Psoas muscle (tissue), 8 donors: Measurements from ENCODE around the gene ERRFI1. TPM values are rescaled to one million over a fixed set of nuclear protein-coding genes. Genes with fewer than 3 reads are reported as not detected.
"Not testable (repeated sequence)": the region's sequence is repeated elsewhere in the genome, so short reads cannot be mapped to it uniquely, and the experiment has no call there.

Source experiments
- ATAC-seq, 4 donors: fragments of 200-7000 bp; cut with Tn5 transposase; one replicate each; pipeline ENCODE4 v1.9.1; 2020; ENCODE audit warnings: moderate library complexity in 3 of 4, mild to moderate bottlenecking in 2 of 4
- DNase-seq, 2 donors: peaks; one replicate each; pipeline ENCODE4 v3.0.0-alpha.2; 2020
- H3K27ac ChIP-seq: fragments of 200-600 bp; one replicate; pipeline ENCODE4 v1.8.0; 2022
- H3K27me3 ChIP-seq, 3 donors: fragments of 200-600 bp in 1 of 3; one replicate each; pipeline versions ENCODE4 v1.6.1 to v1.8.0; 2013 to 2022; ENCODE audit warnings: low read length in 2 of 3, mild to moderate bottlenecking in 2 of 3, moderate library complexity in 1 of 3; ENCODE audit not compliant: insufficient read depth in 3 of 3
- H3K36me3 ChIP-seq, 2 donors: fragments of 200-600 bp in 1 of 2; one replicate each; pipeline versions ENCODE4 v1.6.1 to v1.8.0; 2013 to 2022; ENCODE audit warnings: low read depth in 1 of 2, mild to moderate bottlenecking in 1 of 2, moderate library complexity in 1 of 2; ENCODE audit not compliant: insufficient read depth in 1 of 2
- H3K4me1 ChIP-seq: fragments of 200-600 bp; one replicate; pipeline ENCODE4 v1.8.0; 2022
- H3K4me3 ChIP-seq: fragments of 200-600 bp; one replicate; pipeline ENCODE4 v1.8.0; 2022; ENCODE audit warnings: mild to moderate bottlenecking
- H3K9me3 ChIP-seq: fragments of 200-600 bp; one replicate; pipeline ENCODE4 v1.8.0; 2022
- WGBS, 3 donors: extraction: QIAGEN DNeasy Blood & Tissue Kit; methylation state at CpG; one replicate each; pipeline versions ENCODE4 v1.1.6 to v1.1.7; 2013; 5-methylcytosine and 5-hydroxymethylcytosine counted together
- intact Hi-C, 2 donors: fragments of 100-400 bp; cut with DNase I; formaldehyde crosslinking; loops; one replicate each; pipeline versions ENCODE4 v1.11.0 to v1.14.2; 2022
- polyA plus RNA-seq, 3 donors: library from polyadenylated mRNA; stranded (reverse); fragments of 200-250 nt; gene quantifications; one replicate each; pipeline ENCODE4 v1.2.3, GENCODE V29; 2013
- total RNA-seq, 4 donors: library from RNA; stranded (reverse); fragmentation: NEBNext Ultra II Directional in 2 of 4; extraction: Animal tissue kit (Norgen Biotek cat#: 25700) in 2 of 4; gene quantifications; one replicate each; pipeline versions ENCODE4 v1.2.1 to v1.2.4, GENCODE V29; 2021 to 2023
- TF ChIP-seq, protein P1 (sequence below): fragments of 200-600 bp; IDR thresholded peaks from one replicate; pipeline ENCODE4 v1.8.0; 2022; ENCODE audit warnings: antibody characterized with exemption
- donor health status: healthy with polysubstance abuse.
- donor health status: DM: no; HTN: no; CAD: no; lungs with moderate emphysema.
- donor health status: Bipolar disorder and iron deficiency.
- donor health status: healthy.
- donor health status: DM: yes; HTN: yes; CAD: no.
- donor health status: DM: no; HTN: no; CAD: no.
- donor health status: DM: no; HTN: no; CAD: no.
- donor health status: DM: yes; HTN: yes; CAD: no.

ERRFI1 gene
- total and polyA plus RNA-seq, 7 donors, result 23.2 to 99.9 (median 63.3) TPM

DNA sequence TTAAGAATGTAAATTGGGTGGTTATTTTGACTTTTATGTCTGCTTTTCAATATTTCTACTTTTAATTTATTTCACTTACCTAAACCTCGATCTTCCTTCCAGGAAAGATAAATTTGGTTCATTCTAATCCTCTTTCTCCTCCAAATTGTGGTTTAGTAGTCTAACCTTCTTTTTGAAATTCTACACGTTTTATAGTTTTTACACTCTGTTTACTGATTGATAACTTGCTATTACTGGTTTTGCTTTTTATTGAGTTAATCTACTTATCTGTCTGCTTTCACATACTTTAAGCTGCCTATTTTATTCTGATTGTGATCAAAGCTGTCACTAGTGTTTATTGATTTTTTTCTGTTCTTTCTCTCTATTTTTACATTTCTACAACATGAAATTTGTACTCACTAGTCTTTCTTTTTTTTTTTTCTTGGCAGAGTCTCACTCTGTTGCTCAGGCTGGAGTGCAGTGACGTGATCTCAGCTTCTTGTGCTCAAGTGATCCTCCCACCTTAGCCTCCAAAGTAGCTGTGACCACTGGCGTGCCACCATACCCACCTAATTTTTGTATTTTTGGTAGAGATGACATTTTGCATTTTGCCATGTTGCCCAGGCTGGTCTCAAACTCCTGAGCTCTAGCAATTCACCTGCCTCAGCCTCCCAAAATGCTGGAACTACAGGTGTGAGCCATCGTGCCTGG lies 27.9 kb upstream of the ERRFI1 start:
- DNase-seq (no peak), ATAC-seq (no peak)
- Histone ChIP-seq H3K27ac (no peak overlapping the region), H3K4me3 (no peak overlapping the region), H3K27me3 (no peaks in the 10 kb centered on the region), H3K9me3 (no peaks in the 10 kb centered on the region), H3K4me1 (no peaks in the 10 kb centered on the region), H3K36me3 (no peaks in the 10 kb centered on the region)
- 80 to 87% (median 82%) methylated on average over 5 of the region's 5 CpGs for WGBS, 3 donors
- intact Hi-C loops, result no loop called here
- TF ChIP-seq, protein P1, sequence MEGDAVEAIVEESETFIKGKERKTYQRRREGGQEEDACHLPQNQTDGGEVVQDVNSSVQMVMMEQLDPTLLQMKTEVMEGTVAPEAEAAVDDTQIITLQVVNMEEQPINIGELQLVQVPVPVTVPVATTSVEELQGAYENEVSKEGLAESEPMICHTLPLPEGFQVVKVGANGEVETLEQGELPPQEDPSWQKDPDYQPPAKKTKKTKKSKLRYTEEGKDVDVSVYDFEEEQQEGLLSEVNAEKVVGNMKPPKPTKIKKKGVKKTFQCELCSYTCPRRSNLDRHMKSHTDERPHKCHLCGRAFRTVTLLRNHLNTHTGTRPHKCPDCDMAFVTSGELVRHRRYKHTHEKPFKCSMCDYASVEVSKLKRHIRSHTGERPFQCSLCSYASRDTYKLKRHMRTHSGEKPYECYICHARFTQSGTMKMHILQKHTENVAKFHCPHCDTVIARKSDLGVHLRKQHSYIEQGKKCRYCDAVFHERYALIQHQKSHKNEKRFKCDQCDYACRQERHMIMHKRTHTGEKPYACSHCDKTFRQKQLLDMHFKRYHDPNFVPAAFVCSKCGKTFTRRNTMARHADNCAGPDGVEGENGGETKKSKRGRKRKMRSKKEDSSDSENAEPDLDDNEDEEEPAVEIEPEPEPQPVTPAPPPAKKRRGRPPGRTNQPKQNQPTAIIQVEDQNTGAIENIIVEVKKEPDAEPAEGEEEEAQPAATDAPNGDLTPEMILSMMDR, result no peak

DNA sequence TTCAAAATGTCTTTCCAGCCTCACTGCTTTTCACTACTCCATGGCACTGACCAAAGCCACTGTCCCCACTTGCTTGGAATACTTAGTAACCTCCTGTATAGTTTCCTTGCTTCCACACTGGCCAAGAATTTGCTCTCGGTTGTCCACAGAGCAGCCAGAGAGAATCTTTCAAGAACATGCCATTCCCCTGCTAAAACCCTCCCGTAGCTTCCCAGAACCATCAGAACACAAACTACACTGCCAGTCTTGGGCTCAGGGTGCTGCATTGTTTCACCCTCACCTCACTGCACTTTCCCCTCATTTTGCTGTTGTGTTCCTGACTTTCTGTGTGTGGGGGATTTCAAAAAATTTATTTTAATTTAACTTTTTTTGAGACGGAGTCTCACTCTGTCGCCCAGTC lies 25.5 kb upstream of the ERRFI1 start:
- intact Hi-C loops, result no loop called here
- no peaks in the 10 kb centered on the region for H3K9me3 ChIP-seq
- H3K36me3 ChIP-seq, result no peaks in the 10 kb centered on the region
- TF ChIP-seq, protein P1, result no peak
- WGBS, 3 donors, result 77 to 90% (median 87%) methylated on average over 4 of the region's 4 CpGs
- H3K4me3 ChIP-seq, result no peak overlapping the region
- DNase-seq, result no peak
- H3K27me3 ChIP-seq, result no peaks in the 10 kb centered on the region
- no peak overlapping the region for H3K27ac ChIP-seq
- ATAC-seq, result no peak
- no peaks in the 10 kb centered on the region for H3K4me1 ChIP-seq

DNA sequence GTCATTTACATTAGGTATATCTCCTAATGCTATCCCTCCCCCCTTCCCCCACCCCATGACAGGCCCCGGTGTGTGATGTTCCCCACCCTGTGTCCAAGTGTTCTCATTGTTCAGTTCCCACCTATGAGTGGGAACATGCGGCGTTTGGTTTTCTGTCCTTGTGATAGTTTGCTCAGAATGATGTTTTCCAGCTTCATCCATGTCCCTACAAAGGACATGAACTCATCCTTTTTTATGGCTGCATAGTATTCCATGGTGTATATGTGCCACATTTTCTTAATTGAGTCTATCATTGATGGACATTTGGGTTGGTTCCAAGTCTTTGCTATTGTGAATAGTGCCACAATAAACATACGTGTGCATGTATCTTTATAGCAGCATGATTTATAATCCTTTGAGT lies 23.1 kb upstream of the ERRFI1 start:
- intact Hi-C loops, H3K4me3 ChIP-seq, H3K27ac ChIP-seq, H3K36me3 ChIP-seq, H3K4me1 ChIP-seq, DNase-seq, H3K27me3 ChIP-seq, H3K9me3 ChIP-seq, ATAC-seq: not testable (repeated sequence)
- WGBS, 3 donors, result 93 to 100% (median 97%) methylated on average over 4 of the region's 4 CpGs

DNA sequence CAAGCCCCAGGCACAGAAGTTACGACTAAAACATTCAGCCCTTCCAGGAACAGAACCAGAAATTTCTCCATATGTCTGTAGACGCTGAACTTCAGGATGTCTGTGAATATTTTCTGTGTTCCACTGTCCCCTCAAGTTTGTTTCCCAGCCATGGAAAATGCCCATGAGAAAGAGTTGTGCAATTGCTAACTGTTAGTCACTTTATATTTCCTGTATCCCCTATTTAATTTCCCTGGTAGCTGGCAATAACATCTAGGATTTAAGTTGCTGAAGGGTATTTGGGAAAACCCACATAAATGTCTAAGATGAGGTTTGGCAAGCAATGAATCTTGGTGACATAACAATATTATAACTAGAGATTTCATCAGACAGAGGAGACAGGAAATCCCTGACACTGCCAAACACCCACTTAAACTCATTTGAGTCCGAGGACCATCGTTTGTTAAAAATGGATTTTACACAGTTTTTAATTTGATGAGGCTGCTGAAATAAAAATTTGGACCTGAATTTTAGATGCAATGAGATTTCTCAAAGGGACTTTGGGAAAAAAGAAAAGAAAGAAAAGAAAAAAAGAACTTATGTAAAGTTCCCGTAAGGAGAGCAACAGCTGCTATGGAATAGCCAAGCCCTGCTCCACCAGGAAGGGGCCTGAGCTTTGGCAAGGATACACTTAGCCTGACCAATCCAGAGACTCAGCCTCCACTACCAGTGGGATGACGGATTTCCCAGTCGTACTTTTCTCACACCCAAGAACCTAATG lies 21.8 kb upstream of the ERRFI1 start:
- Histone ChIP-seq H3K4me1 (no peaks in the 10 kb centered on the region), H3K9me3 (no peaks in the 10 kb centered on the region), H3K27me3 (no peaks in the 10 kb centered on the region), H3K36me3 (no peaks in the 10 kb centered on the region), H3K4me3 (no peak overlapping the region), H3K27ac (peak overlapping the region; percentile 48)
- DNase-seq (no peak), ATAC-seq (peak; percentile 27 to 62 (median 52))
- TF ChIP-seq, protein P1, result no peak
- WGBS, 3 donors, result 28 to 34% (median 33%) methylated on average over 7 of the region's 7 CpGs
- intact Hi-C loops, result no loop called here

DNA sequence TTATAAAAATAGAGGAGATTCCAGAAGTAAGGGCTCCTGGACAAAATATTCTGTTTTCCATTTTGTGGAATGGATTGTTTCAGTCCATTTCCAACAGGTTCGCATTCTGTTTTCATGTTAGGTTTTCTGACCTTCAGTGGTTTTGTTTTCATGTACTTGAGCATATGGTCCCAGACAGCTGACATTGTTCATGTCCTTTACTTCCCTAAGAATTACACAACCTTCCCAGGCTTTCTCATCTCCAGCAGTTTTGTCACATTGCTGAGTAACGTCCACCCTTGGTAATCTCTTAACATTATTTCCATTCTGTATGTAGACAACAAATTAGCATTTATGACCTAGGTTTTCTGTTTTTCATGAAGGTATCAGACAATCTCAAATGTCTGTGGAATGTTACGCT lies 21.0 kb upstream of the ERRFI1 start:
- 65 to 77% (median 66%) methylated on average over 3 of the region's 3 CpGs for WGBS, 3 donors
- Histone ChIP-seq H3K27ac (peak overlapping the region; percentile 48), H3K36me3 (no peaks in the 10 kb centered on the region), H3K4me1 (no peaks in the 10 kb centered on the region), H3K27me3 (no peaks in the 10 kb centered on the region), H3K4me3 (no peak overlapping the region), H3K9me3 (no peaks in the 10 kb centered on the region)
- intact Hi-C loops, result no loop called here
- ATAC-seq (peak in 2 of 4 donors; percentile 54 to 57), DNase-seq (no peak)
- TF ChIP-seq, protein P1, result no peak
